OCI-LY1 (cell line): ENCODE results near the gene FBXO41.

Experiments
- H2AFZ ChIP-seq: fragments of 200-600 bp; sonication (generic), shearing (Covaris generic); 2 replicates; pipeline ENCODE4 v1.6.0; 2014; ENCODE audit warnings: antibody characterized with exemption, mild to moderate bottlenecking, low read length
- H3F3A ChIP-seq: fragments of 200-600 bp; sonication (generic), shearing (Covaris generic); 2 replicates; pipeline ENCODE4 v1.6.0; 2014; ENCODE audit warnings: mild to moderate bottlenecking, antibody characterized with exemption, low read length, moderate library complexity; ENCODE audit not compliant: insufficient read depth
- H3K27ac ChIP-seq: fragments of 200-600 bp; sonication (generic); 2 replicates; pipeline ENCODE4 v1.5.1; 2014; ENCODE audit warnings: low read length, mixed run types, mild to moderate bottlenecking, low read depth; ENCODE audit not compliant: poor library complexity, severe bottlenecking
- H3K27me3 ChIP-seq: fragments of 200-600 bp; sonication (generic); 2 replicates; pipeline ENCODE4 v1.6.0; 2014; ENCODE audit warnings: antibody characterized with exemption, mild to moderate bottlenecking, low read length, moderate library complexity; ENCODE audit not compliant: insufficient read depth
- H3K36me3 ChIP-seq: fragments of 200-600 bp; sonication (generic); 2 replicates; pipeline ENCODE4 v1.6.1; 2014; ENCODE audit warnings: mild to moderate bottlenecking, antibody characterized with exemption, low read length, moderate library complexity, mixed read lengths; ENCODE audit not compliant: insufficient read depth
- H3K4me1 ChIP-seq: fragments of 200-600 bp; sonication (generic); 2 replicates; pipeline ENCODE4 v1.5.1; 2014; ENCODE audit warnings: mild to moderate bottlenecking, low read length, moderate library complexity; ENCODE audit not compliant: insufficient read depth, severe bottlenecking
- H3K4me2 ChIP-seq: fragments of 200-600 bp; sonication (generic), shearing (Covaris generic); 2 replicates; pipeline ENCODE4 v1.6.1; 2014; ENCODE audit warnings: low read length
- H3K4me3 ChIP-seq: fragments of 200-600 bp; sonication (generic); 2 replicates; pipeline ENCODE4 v1.5.1; 2014; ENCODE audit warnings: low read length, low read depth, mild to moderate bottlenecking, mixed read lengths; ENCODE audit not compliant: poor library complexity, severe bottlenecking
- H3K79me2 ChIP-seq: fragments of 200-600 bp; shearing (Covaris generic); 2 replicates; pipeline ENCODE4 v1.6.1; 2016; ENCODE audit warnings: mixed run types, low read length, mixed read lengths; ENCODE audit not compliant: insufficient read depth
- H3K9ac ChIP-seq: fragments of 200-600 bp; sonication (generic), shearing (Covaris generic); 2 replicates; pipeline ENCODE4 v1.6.1; 2014; ENCODE audit warnings: mild to moderate bottlenecking, low read length, mixed read lengths
- H3K9me2 ChIP-seq: fragments of 200-600 bp; sonication (generic), shearing (Covaris generic); 2 replicates; pipeline ENCODE4 v1.6.1; 2014; ENCODE audit warnings: low read depth, mild to moderate bottlenecking, low read length, mixed read lengths
- H3K9me3 ChIP-seq: fragments of 200-600 bp; shearing (Covaris generic); 2 replicates; pipeline ENCODE4 v1.6.1; 2014; ENCODE audit warnings: low read length, mixed read lengths
- H4K20me1 ChIP-seq: fragments of 200-600 bp; sonication (generic), shearing (Covaris generic); 2 replicates; pipeline ENCODE4 v1.6.0; 2016; ENCODE audit warnings: mild to moderate bottlenecking, low read length; ENCODE audit not compliant: insufficient read depth
- EZH2 ChIP-seq: fragments of 200-600 bp; sonication (generic), shearing (Covaris generic); IDR thresholded peaks from 2 replicates; pipeline ENCODE4 v1.8.0; 2017; ENCODE audit warnings: borderline replicate concordance, mixed run types, mild to moderate bottlenecking, antibody characterized with exemption, low read length, moderate library complexity, mixed read lengths
- TF ChIP-seq, protein P1 (sequence below): fragments of 200-600 bp; sonication (generic), shearing (Covaris generic); IDR thresholded peaks from 2 replicates; pipeline ENCODE4 v1.5.1; 2017; ENCODE audit warnings: mild to moderate bottlenecking, antibody characterized with exemption, low read length, moderate library complexity, mixed read lengths

Gene FBXO41

GRCh38 chr2:73283545-73284295 is 558 bp downstream of the FBXO41 start:
- Histone ChIP-seq H4K20me1 (no peaks in the 10 kb centered on the region), H3K4me1 (peaks cover 21% of the 10 kb centered on the region), H2AFZ (no peak overlapping the region), H3K9me2 (no peaks in the 10 kb centered on the region), H3K9me3 (no peaks in the 10 kb centered on the region), H3K4me2 (peak overlapping the region; percentile 72), H3K9ac (peak overlapping the region; percentile 87), H3F3A (no peaks in the 10 kb centered on the region), H3K4me3 (peak overlapping the region; percentile 82), H3K27ac (peak overlapping the region; percentile 71), H3K36me3 (peaks cover 15% of the 10 kb centered on the region; the same call in 1 of the 2 replicates), H3K79me2 (peaks cover 35% of the 10 kb centered on the region), H3K27me3 (no peaks in the 10 kb centered on the region)
- no peak for TF ChIP-seq EZH2
- TF ChIP-seq, protein P1, sequence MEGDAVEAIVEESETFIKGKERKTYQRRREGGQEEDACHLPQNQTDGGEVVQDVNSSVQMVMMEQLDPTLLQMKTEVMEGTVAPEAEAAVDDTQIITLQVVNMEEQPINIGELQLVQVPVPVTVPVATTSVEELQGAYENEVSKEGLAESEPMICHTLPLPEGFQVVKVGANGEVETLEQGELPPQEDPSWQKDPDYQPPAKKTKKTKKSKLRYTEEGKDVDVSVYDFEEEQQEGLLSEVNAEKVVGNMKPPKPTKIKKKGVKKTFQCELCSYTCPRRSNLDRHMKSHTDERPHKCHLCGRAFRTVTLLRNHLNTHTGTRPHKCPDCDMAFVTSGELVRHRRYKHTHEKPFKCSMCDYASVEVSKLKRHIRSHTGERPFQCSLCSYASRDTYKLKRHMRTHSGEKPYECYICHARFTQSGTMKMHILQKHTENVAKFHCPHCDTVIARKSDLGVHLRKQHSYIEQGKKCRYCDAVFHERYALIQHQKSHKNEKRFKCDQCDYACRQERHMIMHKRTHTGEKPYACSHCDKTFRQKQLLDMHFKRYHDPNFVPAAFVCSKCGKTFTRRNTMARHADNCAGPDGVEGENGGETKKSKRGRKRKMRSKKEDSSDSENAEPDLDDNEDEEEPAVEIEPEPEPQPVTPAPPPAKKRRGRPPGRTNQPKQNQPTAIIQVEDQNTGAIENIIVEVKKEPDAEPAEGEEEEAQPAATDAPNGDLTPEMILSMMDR: no peak

DNA sequence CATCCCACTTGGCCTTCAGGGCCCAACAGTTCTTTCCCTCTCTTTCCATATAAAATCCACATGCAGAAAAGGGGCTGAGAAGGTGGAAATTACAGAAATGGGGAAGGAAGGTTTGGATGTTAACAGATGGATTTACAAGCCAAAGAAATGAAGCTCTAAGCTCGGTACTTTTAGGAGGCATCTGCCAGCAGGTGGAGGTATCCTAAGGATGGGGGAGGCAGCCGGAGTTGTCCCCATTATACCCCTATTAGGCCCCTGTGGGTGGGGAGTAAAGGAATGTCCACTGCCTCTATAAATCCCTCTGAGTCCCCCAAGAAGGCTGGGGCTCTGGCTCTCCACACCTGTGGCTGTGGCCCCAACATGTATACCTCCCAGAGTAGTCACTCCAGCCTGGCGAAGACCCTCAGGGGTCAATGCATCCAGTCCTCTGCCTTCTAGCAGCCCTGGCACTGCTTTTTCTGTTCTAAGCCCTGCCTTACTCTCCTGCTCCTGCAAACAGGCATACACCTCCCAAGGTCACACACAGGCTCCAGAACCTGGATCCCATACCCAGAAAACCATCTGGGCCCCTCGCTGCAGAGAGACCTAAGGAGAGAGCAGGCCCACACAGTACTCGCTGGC is 1.2 kb downstream of the FBXO41 start:
- H2AFZ ChIP-seq: no peak overlapping the region
- H3K4me1 ChIP-seq: peaks cover 21% of the 10 kb centered on the region
- no peaks in the 10 kb centered on the region for H3K9me2 ChIP-seq
- peak overlapping the region; percentile 71 for H3K27ac ChIP-seq
- H3F3A ChIP-seq: no peaks in the 10 kb centered on the region
- peak overlapping the region; percentile 72 for H3K4me2 ChIP-seq
- H3K4me3 ChIP-seq: peak overlapping the region; percentile 82
- peak overlapping the region; percentile 87 for H3K9ac ChIP-seq
- no peaks in the 10 kb centered on the region for H4K20me1 ChIP-seq
- peaks cover 15% of the 10 kb centered on the region; the same call in 1 of the 2 replicates for H3K36me3 ChIP-seq
- TF ChIP-seq, protein P1: no peak
- no peak for TF ChIP-seq EZH2
- H3K79me2 ChIP-seq: peaks cover 40% of the 10 kb centered on the region
- H3K9me3 ChIP-seq: no peaks in the 10 kb centered on the region
- no peaks in the 10 kb centered on the region for H3K27me3 ChIP-seq

- Histone ChIP-seq H3K27ac (no peak overlapping the region), H3K4me2 (no peak overlapping the region), H3K9me3 (no peaks in the 10 kb centered on the region), H3K9ac (no peak overlapping the region), H3K27me3 (no peaks in the 10 kb centered on the region), H3F3A (no peaks in the 10 kb centered on the region), H3K36me3 (peaks cover 32% of the 10 kb centered on the region), H3K4me1 (peaks cover 21% of the 10 kb centered on the region), H4K20me1 (no peaks in the 10 kb centered on the region; the same call in 1 of the 2 replicates), H3K4me3 (no peak overlapping the region), H3K79me2 (peaks cover 52% of the 10 kb centered on the region), H3K9me2 (no peaks in the 10 kb centered on the region), H2AFZ (no peak overlapping the region)
- TF ChIP-seq, protein P1: no peak
- no peak for TF ChIP-seq EZH2
Observed at GRCh38 chr2:73281244-73281643, 3.0 kb downstream of the FBXO41 start.
